Fibroblast of skin of back (primary cell): Measurements from ENCODE around the gene CES1.
"Not testable (repeated sequence)": the region's sequence is repeated elsewhere in the genome, so short reads cannot be mapped to it uniquely, and the experiment has no call there.

Experiments used
- DNase-seq: peaks from one replicate; pipeline ENCODE4 v3.0.0-alpha.2; 2013

Gene CES1

DNA sequence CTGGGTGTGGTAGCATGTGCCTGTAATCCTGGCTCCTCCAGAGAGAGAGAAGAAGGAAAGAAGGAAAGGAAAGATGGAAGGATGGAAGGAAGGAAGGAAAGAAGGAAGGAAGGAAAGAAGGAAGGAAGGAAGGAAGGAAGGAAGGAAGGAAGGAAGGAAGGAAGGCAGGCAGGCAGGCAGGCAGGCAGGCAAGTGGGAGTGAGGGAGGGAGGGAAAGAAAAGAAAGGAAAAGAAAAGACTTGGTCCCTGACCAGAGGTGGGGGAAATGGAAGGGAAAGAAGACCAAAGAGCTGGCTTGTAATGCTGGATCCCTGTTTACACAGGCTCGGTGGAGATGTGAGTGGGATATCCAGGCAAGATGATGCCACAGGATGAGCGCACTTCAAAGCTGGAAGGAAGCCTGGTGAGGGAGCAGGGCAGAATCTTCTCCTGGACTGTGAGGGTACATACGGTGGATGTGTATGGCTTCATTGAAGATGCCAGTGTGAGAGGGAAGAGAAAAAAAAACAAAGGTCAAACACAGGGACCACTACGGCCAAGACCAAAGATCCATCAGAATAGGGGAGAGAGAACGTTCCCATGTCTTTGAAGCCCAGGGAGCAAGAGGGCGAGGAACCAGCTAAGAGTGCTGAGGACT lies 2.1 kb downstream of the CES1 start:
- DNase-seq, result no peak

- not testable (repeated sequence) for DNase-seq
These were observed 3.7 kb downstream of the CES1 start for GRCh38 chr16:55829232-55829631.

GRCh38 chr16:55828680-55829079 lies 4.2 kb downstream of the CES1 start:
- DNase-seq, result no peak

- DNase-seq, result no peak
These were observed 7.7 kb downstream of the CES1 start for GRCh38 chr16:55825115-55825728.

DNA sequence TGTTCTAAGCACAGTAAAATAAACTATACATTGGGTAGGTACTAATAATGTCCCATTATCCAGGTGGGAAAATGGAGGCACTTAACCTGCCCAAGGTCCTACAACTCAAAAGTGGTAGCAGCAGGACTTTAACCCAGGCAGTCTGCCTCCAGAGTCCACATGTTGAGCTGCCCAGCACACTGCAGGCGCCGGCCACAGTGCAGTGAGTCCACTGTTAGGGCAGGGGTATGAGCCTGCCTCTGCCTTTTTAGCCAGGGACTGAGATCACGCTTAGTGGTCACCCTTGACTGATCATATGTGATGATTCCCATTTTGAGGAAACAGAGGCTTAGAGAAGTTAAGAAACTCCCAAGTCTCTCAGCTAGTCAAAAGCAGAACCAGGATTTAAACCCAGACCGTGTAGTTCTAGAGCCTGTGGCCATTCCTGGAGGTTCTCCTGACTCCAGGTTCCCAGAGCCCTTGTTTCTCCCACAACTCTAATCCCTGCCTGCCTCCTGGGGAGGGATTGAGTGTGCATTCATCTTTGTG lies 8.4 kb downstream of the CES1 start:
- no peak for DNase-seq

GRCh38 chr16:55822280-55822810 lies 10.6 kb downstream of the CES1 start:
- DNase-seq, result no peak

DNA sequence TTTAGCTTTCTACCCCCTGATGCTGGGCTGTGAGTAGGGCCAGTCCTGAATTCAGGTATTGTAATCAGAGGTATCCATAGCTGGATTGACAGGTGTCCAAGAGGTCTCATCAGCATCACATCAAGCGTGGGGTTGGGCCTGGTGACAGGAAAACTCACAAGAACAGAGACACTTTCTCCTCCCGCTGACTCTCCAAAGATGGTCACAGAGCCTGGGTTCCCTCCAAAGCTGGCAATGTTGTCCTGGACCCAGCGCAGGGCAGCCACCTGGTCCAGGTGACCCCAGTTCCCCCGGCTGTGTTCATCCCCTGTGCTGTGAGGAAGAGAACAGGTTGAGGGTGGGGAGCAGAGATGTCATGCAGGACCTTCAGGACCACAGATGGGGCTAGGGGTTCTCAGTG lies 11.7 kb downstream of the CES1 start:
- no peak for DNase-seq

DNA sequence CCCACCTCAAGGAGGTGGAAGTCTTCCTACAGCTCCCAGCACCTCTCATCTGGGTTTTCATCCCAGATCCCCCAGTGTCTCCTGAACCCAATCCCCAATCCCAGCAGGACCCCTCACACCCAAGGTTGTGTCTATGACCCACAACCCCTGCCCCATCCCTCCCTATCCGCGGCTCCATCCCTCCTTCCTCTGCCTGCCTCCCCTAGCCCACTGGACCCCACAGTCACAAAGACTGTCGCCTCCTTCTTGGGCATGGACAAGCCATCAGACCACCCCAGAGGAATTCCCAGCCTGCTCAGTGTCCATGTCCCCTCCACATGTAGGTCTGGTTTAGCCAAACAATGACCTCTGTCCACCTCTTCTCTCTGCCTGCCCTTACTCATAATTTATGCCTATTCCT lies 12.3 kb downstream of the CES1 start:
- DNase-seq, result no peak

GRCh38 chr16:55817236-55817912 lies 15.5 kb downstream of the CES1 start:
- no peak for DNase-seq

GRCh38 chr16:55816222-55816621 lies 16.7 kb downstream of the CES1 start:
- not testable (repeated sequence) for DNase-seq

DNA sequence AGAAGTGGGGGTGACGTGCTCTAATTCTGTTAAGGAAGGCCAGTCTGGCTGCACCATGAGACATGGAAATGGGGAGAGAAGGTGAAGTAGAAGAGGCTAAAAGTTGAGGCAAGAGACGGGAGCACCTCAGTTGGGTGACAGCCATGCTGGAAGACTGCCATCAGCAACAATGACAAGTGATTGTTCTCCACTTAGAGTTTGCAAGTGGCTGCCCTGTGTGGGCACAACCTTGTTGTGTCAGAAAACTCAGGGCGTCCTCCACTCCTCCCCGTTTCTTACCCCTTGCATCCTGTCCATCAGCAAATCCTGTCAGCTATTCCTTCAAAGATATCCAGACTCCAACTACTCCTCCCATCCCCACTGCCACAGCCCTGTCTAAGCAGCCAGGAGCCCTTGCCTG lies 17.6 kb downstream of the CES1 start:
- DNase-seq, result no peak

DNA sequence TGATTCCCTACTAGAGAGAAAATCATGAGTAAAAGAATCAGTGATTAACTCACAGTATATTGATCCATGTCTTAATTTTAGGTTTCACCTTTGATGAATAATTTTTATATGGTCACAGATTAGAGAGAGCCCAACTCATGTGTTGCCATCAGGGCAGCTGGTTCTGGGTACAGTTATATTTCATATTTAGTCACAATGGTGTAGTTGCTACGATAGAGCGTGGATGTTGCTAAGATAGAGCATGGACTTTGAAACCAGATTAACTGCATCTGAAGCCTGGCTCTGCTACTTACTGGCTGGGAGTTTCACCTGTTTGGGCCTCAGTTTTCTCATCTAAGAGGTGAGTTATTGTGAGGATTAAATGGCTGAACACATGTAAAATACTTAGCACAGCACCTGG lies 18.7 kb downstream of the CES1 start:
- DNase-seq, result not testable (repeated sequence)

DNA sequence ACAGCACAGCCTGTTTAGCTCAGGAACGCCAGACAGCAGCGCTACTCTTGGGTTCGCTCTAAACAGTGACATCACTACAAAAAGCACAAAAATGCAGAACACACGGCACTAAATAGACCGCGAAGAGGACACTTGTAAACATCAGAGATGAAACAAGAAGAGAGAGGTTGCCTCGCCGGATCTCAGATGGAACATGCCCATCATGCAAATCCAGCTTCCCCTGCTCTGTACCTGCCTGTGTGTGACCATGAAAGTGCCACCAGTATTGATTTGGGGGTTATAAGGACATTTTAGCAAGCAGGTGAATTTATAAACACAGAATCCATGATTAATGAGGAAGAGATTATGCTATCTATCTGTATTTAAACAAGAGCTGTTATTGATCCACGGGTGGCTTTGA lies 19.2 kb downstream of the CES1 start:
- DNase-seq, result not testable (repeated sequence)

GRCh38 chr16:55812951-55813350 lies 19.9 kb downstream of the CES1 start:
- no peak for DNase-seq

- DNase-seq, result no peak
These were observed 21.1 kb downstream of the CES1 start for GRCh38 chr16:55811811-55812210.

- no peak for DNase-seq
These were observed 22.4 kb downstream of the CES1 start for GRCh38 chr16:55810451-55810961.

GRCh38 chr16:55809851-55810250 lies 23.0 kb downstream of the CES1 start:
- no peak for DNase-seq

DNA sequence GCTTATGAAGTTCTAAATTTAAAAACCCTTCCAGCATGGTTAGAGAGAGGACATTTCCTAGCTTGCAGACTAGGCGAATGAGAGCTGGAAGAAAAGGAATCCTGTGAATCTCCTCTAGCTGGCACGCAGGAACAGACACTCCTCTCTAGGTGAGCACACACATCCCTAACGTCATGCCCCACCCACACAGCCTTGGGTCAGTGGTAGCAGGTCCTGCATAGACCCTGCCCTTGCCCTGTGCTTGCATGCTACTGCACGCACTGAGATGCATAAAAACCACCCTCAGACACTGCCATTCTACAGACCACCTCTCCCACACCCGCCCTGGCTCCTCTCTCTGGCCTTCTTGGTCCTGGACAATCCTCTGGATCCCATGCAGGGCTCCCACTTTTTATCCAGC lies 23.5 kb downstream of the CES1 start:
- no peak for DNase-seq

GRCh38 chr16:55808286-55808685 lies 24.6 kb downstream of the CES1 start:
- DNase-seq, result not testable (repeated sequence)

- not testable (repeated sequence) for DNase-seq
These were observed 27.8 kb downstream of the CES1 start for GRCh38 chr16:55805104-55805503.

- not testable (repeated sequence) for DNase-seq
These were observed 29.2 kb downstream of the CES1 start for GRCh38 chr16:55803681-55804080.

DNA sequence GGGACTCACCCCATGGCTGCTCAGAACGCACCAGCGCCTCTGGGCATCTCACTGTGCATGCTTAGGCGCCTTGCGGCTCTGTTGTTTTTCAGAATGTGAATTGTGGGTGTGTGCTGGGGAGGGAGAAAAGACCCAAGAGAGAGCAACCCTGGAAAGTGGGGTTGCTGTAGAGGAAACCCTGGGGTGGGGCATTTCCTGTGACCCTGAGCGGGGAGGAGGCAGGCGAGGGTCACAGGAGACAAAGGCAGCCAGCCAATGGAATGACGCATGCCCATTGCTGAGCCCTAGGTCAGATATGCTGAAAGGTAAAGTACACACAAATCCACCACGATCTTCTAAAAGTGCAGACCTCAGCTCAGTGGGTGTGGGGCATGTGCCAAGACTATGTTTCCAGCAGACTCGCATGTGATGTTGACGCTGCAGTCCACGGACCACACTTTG lies 39.9 kb downstream of the CES1 start:
- DNase-seq, result not testable (repeated sequence)

- not testable (repeated sequence) for DNase-seq
These were observed 41.4 kb downstream of the CES1 start for GRCh38 chr16:55791512-55791911.
